Liver (tissue), 9 donors: ENCODE data around the gene PRKACA. TPM values are rescaled to one million over a fixed set of nuclear protein-coding genes. Genes with fewer than 3 reads are reported as not detected.

Source experiments
- DNase-seq: peaks from one replicate; pipeline ENCODE4 v3.0.0-alpha.2; 2017; ENCODE audit warnings: low spot score
- H3K27ac ChIP-seq, 2 donors: one replicate each; pipeline ENCODE4 v1.7.0; 2013; ENCODE audit warnings: inconsistent platforms in 2 of 2, low read length in 2 of 2, control low read depth in 1 of 2, low read depth in 1 of 2, mild to moderate bottlenecking in 1 of 2
- H3K27me3 ChIP-seq, 4 donors: one replicate each; pipeline versions ENCODE4 v1.6.1 to v1.7.0; 2013; ENCODE audit warnings: low read length in 3 of 4, inconsistent platforms in 1 of 4, mild to moderate bottlenecking in 1 of 4, moderate library complexity in 1 of 4; ENCODE audit not compliant: control insufficient read depth in 4 of 4, insufficient read depth in 4 of 4
- H3K36me3 ChIP-seq, 4 donors: one replicate each; pipeline versions ENCODE4 v1.6.1 to v1.7.0; 2013; ENCODE audit warnings: low read length in 3 of 4, mild to moderate bottlenecking in 3 of 4, low read depth in 1 of 4, moderate library complexity in 1 of 4; ENCODE audit not compliant: control insufficient read depth in 4 of 4, insufficient read depth in 3 of 4
- H3K4me1 ChIP-seq, 4 donors: one replicate each; pipeline versions ENCODE4 v1.6.1 to v1.7.0; 2013; ENCODE audit warnings: low read length in 3 of 4, mild to moderate bottlenecking in 3 of 4, moderate library complexity in 1 of 4; ENCODE audit not compliant: control insufficient read depth in 4 of 4, insufficient read depth in 4 of 4
- H3K4me3 ChIP-seq, 3 donors: one replicate each; pipeline versions ENCODE4 v1.6.1 to v1.7.0; 2013; ENCODE audit warnings: low read length in 3 of 3, control low read depth in 1 of 3, low read depth in 1 of 3, mild to moderate bottlenecking in 1 of 3
- H3K9ac ChIP-seq, 2 donors: one replicate each; pipeline ENCODE4 v1.7.0; 2013; ENCODE audit warnings: low read length in 2 of 2, mild to moderate bottlenecking in 2 of 2, moderate library complexity in 2 of 2, control low read depth in 1 of 2, low read depth in 1 of 2
- H3K9me3 ChIP-seq, 4 donors: one replicate each; pipeline versions ENCODE4 v1.6.1 to v1.7.0; 2013; ENCODE audit warnings: low read length in 3 of 4; ENCODE audit not compliant: control insufficient read depth in 4 of 4
- EGR1 ChIP-seq, 2 donors: IDR thresholded peaks; 2 replicates each; pipeline ENCODE4 v1.6.1; 2016 to 2018; ENCODE audit warnings: antibody characterized with exemption in 2 of 2, low read depth in 2 of 2
- FOXA2 ChIP-seq: IDR thresholded peaks from 2 replicates; pipeline ENCODE4 v1.6.1; 2016; ENCODE audit warnings: antibody characterized with exemption
- HNF4A ChIP-seq, 2 donors: conservative IDR thresholded peaks; 2 replicates each; pipeline ENCODE4 v1.6.1; 2016; ENCODE audit warnings: antibody characterized with exemption in 2 of 2, mild to moderate bottlenecking in 2 of 2
- JUND ChIP-seq, 2 donors: IDR thresholded peaks; 2 replicates each; pipeline ENCODE4 v1.6.1; 2016; ENCODE audit warnings: antibody characterized with exemption in 2 of 2
- NR2F2 ChIP-seq: IDR thresholded peaks from 2 replicates; pipeline ENCODE4 v1.6.1; 2016; ENCODE audit warnings: antibody characterized with exemption
- RAD21 ChIP-seq, 2 donors: IDR thresholded peaks; 2 replicates each; pipeline ENCODE4 v1.6.1; 2016; ENCODE audit warnings: antibody characterized with exemption in 2 of 2, mild to moderate bottlenecking in 2 of 2
- RXRA ChIP-seq, 2 donors: IDR thresholded peaks; 2 replicates each; pipeline ENCODE4 v1.6.1; 2017 to 2018; ENCODE audit warnings: antibody characterized with exemption in 2 of 2, mild to moderate bottlenecking in 1 of 2
- SP1 ChIP-seq: IDR thresholded peaks from 2 replicates; pipeline ENCODE4 v1.6.1; 2018; ENCODE audit warnings: antibody characterized with exemption, mild to moderate bottlenecking
- TAF1 ChIP-seq: conservative IDR thresholded peaks from 2 replicates; pipeline ENCODE4 v1.6.1; 2016; ENCODE audit warnings: antibody characterized with exemption, mild to moderate bottlenecking
- YY1 ChIP-seq: IDR thresholded peaks from 2 replicates; pipeline ENCODE4 v1.6.1; 2016; ENCODE audit warnings: antibody characterized with exemption, mild to moderate bottlenecking
- WGBS: extraction: QIAGEN DNeasy Blood & Tissue Kit; methylation state at CpG from one replicate; pipeline ENCODE4 v1.1.7; 2013; 5-methylcytosine and 5-hydroxymethylcytosine counted together
- polyA plus RNA-seq, 2 donors: library from polyadenylated mRNA; stranded (reverse) in 1 of 2; unstranded in 1 of 2; fragments of 200-250 nt in 1 of 2; fragments of >200 nt in 1 of 2; fragmentation: Nextera tagmentation in 1 of 2; extraction: Ambion mirVana in 1 of 2; gene quantifications; one replicate each; pipeline versions ENCODE4 v1.2.1 to v1.2.3, GENCODE V29; 2013 to 2015
- total RNA-seq, 2 donors: library from RNA; depleted of rRNA; stranded (reverse); fragments of >200 nt; gene quantifications; one replicate each; pipeline ENCODE4 v1.2.3, GENCODE V29; 2014
- TF ChIP-seq, protein P1 (sequence below): IDR thresholded peaks from 2 replicates; pipeline ENCODE4 v1.6.1; 2016; ENCODE audit warnings: antibody characterized with exemption
- TF ChIP-seq, protein P2 (sequence below): fragments of 150-350 bp; IDR thresholded peaks from 2 replicates; pipeline ENCODE4 v1.5.1; 2017; ENCODE audit warnings: improper control_type of control experiment, low read depth, low read length; ENCODE audit not compliant: missing input control
- TF ChIP-seq, protein P3 (sequence below): IDR thresholded peaks from 2 replicates; pipeline ENCODE4 v1.6.1; 2016; ENCODE audit warnings: antibody characterized with exemption
- donor health status: healthy.
- donor health status: healthy.
- donor health status: healthy.
- donor health status: healthy.
- donor health status: healthy.

The PRKACA gene
- total and polyA plus RNA-seq, 4 donors, result 15.5 to 72.4 (median 40.2) TPM

DNA sequence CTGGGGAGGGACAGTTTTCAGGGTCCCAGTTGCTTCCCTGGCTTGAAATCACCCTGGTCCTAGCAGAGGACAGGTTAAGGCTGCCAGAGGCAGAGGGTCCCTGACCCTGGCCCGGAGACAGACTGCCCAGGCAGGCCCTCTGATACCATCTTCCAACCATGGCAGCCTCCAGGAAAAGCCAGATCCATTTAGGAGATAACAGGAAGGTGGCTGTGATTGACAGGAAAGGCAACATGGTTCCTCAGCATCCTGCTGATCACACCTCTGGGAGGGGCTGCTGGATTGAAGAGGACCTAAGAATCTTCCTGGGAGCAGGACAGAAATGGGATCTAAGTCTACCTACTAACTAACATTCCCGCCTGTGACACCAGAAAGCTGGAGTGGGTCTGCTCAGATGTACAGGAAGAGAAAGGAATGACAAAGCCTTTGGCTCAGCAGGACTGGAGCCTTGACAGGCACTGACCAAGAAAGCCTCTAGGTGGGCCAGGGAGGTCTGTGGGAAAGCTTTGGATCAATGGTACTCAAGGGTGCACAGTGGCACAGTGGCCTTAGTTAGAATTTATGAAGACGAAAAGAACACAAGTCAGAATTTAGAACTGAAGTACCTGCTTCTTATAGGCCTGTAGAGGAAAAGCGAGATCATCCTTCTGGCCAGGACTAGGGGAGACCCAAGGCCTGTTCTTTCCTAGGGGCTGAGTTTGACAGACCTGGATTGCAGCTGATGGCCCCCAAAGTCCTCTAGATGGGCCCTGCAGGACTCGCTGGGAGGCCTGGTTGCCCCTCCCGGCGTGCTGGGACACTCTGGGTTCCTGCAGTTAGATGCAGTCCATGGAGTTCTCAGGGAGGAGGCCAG lies 2.3 kb upstream of the PRKACA start:
- Histone ChIP-seq H3K4me3 (no peak overlapping the region), H3K27ac (peak overlapping the region; percentile 93 to 100), H3K9ac (no peak overlapping the region), H3K36me3 (no peaks in the 10 kb centered on the region), H3K4me1 (peaks cover 0 to 35% (median 31%) of the 10 kb centered on the region in 4 donors), H3K9me3 (no peaks in the 10 kb centered on the region), H3K27me3 (no peaks in the 10 kb centered on the region)
- TF ChIP-seq, protein P1, sequence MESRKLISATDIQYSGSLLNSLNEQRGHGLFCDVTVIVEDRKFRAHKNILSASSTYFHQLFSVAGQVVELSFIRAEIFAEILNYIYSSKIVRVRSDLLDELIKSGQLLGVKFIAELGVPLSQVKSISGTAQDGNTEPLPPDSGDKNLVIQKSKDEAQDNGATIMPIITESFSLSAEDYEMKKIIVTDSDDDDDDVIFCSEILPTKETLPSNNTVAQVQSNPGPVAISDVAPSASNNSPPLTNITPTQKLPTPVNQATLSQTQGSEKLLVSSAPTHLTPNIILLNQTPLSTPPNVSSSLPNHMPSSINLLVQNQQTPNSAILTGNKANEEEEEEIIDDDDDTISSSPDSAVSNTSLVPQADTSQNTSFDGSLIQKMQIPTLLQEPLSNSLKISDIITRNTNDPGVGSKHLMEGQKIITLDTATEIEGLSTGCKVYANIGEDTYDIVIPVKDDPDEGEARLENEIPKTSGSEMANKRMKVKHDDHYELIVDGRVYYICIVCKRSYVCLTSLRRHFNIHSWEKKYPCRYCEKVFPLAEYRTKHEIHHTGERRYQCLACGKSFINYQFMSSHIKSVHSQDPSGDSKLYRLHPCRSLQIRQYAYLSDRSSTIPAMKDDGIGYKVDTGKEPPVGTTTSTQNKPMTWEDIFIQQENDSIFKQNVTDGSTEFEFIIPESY, result no peak
- TF ChIP-seq, protein P2, sequence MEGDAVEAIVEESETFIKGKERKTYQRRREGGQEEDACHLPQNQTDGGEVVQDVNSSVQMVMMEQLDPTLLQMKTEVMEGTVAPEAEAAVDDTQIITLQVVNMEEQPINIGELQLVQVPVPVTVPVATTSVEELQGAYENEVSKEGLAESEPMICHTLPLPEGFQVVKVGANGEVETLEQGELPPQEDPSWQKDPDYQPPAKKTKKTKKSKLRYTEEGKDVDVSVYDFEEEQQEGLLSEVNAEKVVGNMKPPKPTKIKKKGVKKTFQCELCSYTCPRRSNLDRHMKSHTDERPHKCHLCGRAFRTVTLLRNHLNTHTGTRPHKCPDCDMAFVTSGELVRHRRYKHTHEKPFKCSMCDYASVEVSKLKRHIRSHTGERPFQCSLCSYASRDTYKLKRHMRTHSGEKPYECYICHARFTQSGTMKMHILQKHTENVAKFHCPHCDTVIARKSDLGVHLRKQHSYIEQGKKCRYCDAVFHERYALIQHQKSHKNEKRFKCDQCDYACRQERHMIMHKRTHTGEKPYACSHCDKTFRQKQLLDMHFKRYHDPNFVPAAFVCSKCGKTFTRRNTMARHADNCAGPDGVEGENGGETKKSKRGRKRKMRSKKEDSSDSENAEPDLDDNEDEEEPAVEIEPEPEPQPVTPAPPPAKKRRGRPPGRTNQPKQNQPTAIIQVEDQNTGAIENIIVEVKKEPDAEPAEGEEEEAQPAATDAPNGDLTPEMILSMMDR, result no peak
- no peak for TF ChIP-seq NR2F2
- no peak for TF ChIP-seq EGR1 (IDR thresholded peaks at IDR 0.05; ENCODE audit: low read depth in 2 of 2)
- DNase-seq, result no peak
- 94% methylated on average over 7 of the region's 7 CpGs for WGBS

DNA sequence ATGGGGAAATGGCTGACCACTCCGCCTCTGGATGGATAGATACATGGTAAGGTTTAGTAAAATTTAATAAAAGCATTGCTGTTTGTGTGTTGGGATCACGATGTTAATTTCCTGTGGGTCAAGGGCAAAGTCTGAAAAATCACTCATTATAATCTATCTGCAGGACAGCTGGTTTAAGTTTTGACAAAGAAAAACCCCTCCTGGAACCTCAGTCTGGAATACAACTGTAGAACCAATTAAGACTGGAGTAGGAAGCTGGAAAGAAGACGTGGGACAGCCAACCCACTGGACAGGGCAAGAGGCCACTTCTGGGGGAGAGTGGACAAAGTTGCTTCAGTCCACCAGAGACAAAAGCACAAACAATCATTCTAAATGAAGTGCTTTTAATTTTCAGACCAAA lies 1.6 kb upstream of the PRKACA start:
- Histone ChIP-seq H3K4me3 (peak overlapping the region; percentile 3 to 72 (median 39)), H3K27ac (peak overlapping the region; percentile 93 to 100), H3K27me3 (no peaks in the 10 kb centered on the region), H3K9ac (peak overlapping the region; percentile 44 to 69), H3K9me3 (no peaks in the 10 kb centered on the region), H3K4me1 (peaks cover 0 to 42% (median 36%) of the 10 kb centered on the region in 4 donors), H3K36me3 (no peaks in the 10 kb centered on the region)
- TF ChIP-seq RAD21 (IDR thresholded peaks at IDR 0.05), result no peak
- TF ChIP-seq HNF4A (conservative IDR thresholded peaks at IDR 0.05), result peak in 1 of 2 donors; percentile 5
- TF ChIP-seq, protein P3, sequence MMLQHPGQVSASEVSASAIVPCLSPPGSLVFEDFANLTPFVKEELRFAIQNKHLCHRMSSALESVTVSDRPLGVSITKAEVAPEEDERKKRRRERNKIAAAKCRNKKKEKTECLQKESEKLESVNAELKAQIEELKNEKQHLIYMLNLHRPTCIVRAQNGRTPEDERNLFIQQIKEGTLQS, result no peak
- WGBS, result 24% methylated on average over 3 of the region's 3 CpGs
- DNase-seq, result no peak

DNA sequence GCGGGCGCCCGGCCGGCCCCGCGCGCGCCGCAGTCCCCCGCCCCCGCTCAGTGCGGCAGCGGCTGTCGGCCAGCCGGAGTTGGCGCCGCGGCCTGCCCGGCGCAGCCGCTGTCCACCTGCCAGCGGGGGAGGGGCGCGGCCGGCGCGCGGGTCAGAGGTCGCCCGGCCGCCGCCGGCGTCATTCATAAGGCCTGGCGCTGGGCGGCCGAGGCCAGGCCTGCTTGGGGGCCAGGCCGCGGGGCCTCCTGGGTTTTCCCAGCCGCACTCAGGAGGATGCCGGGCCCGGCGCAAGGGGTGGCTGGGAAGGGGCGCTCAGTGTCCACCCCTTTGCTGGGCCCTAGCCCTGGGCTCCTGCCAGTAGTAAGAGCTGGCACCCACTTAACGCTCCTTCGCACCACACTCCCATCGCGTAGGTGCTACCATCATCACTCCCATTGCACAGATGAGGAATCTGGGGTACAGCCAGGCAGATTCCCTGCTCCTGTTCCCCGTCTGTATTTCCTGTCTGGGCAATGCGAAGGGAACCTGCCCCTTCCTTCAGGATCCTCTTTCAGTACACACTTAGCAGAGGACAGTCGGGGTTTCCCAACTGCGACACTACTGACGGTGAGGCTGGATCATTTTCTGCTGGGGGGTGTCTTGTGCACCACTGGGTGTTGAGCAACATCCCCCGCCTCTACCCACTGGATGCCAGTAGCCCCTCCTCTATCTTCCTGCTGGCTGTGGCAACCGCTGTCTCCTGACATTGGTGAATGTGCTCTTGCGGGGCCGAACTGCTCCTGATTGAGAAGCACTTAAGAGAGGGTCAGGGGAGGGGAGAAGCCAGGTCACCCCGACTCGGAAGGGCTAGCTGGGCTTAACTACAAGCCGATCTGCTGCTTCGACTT lies 846 bp upstream of the PRKACA start:
- no peaks in the 10 kb centered on the region for H3K36me3 ChIP-seq
- 2% methylated on average over 61 of the region's 61 CpGs for WGBS
- H3K27ac ChIP-seq, result peak overlapping the region; percentile 93 to 100
- peaks cover 3 to 50% (median 43%) of the 10 kb centered on the region in 4 donors for H3K4me1 ChIP-seq
- peak; percentile 57 for DNase-seq
- no peaks in the 10 kb centered on the region for H3K27me3 ChIP-seq
- H3K4me3 ChIP-seq, result peak overlapping the region; percentile 39 to 72 (median 53)
- peak overlapping the region; percentile 73 to 93 for H3K9ac ChIP-seq
- H3K9me3 ChIP-seq, result no peaks in the 10 kb centered on the region
- TF ChIP-seq, protein P1, result no peak
- TF ChIP-seq SP1, result peak; percentile 72
- TF ChIP-seq NR2F2, result no peak
- peak in 1 of 2 donors; percentile 15 for TF ChIP-seq JUND (IDR thresholded peaks at IDR 0.05)
- no peak for TF ChIP-seq FOXA2
- peak; percentile 78 for TF ChIP-seq YY1
- TF ChIP-seq, protein P3, result no peak
- TF ChIP-seq TAF1, result peak; percentile 1
- no peak for TF ChIP-seq RAD21 (IDR thresholded peaks at IDR 0.05)
- TF ChIP-seq, protein P2, result no peak
- TF ChIP-seq EGR1 (IDR thresholded peaks at IDR 0.05; ENCODE audit: low read depth in 2 of 2), result no peak
- TF ChIP-seq RXRA (IDR thresholded peaks at IDR 0.05), result peak; percentile 51 to 65
